Breast epithelium (tissue), 4 donors: ENCODE measurements around the gene TLNRD1. TPM values are rescaled to one million over a fixed set of nuclear protein-coding genes. Genes with fewer than 3 reads are reported as not detected.

ENCODE experiments used
- DNase-seq, 2 donors: peaks; one replicate each; pipeline ENCODE4 v3.0.0-alpha.2; 2019; ENCODE audit warnings: low spot score in 2 of 2
- H3K27ac ChIP-seq, 2 donors: fragments of 200-600 bp; sonication (generic) in 1 of 2; one replicate each; pipeline ENCODE4 v1.5.1; 2016 to 2019; ENCODE audit warnings: mild to moderate bottlenecking in 1 of 2
- H3K27me3 ChIP-seq, 2 donors: fragments of 200-600 bp; sonication (generic) in 1 of 2; one replicate each; pipeline versions ENCODE4 v1.5.1 to v1.6.0; 2017 to 2019; ENCODE audit warnings: control low read depth in 1 of 2, mild to moderate bottlenecking in 1 of 2
- H3K36me3 ChIP-seq: fragments of 200-600 bp; one replicate; pipeline ENCODE4 v1.5.1; 2019
- H3K4me1 ChIP-seq, 2 donors: fragments of 200-600 bp; sonication (generic); one replicate each; pipeline ENCODE4 v1.5.1; 2016 to 2019; ENCODE audit warnings: control low read depth in 1 of 2
- H3K4me3 ChIP-seq, 3 donors: fragments of 200-600 bp; sonication (generic); 1 replicate in 2 of 3; 2 replicates in 1 of 3; pipeline ENCODE4 v1.5.1; 2016 to 2019; ENCODE audit warnings: mild to moderate bottlenecking in 3 of 3, moderate library complexity in 2 of 3
- H3K9me3 ChIP-seq, 2 donors: fragments of 200-600 bp; sonication (generic) in 1 of 2; one replicate each; pipeline ENCODE4 v1.5.1; 2016 to 2019; ENCODE audit warnings: control low read depth in 1 of 2
- CTCF ChIP-seq, 3 donors: fragments of 450-650 bp; IDR thresholded peaks; one replicate each; pipeline ENCODE4 v1.5.1; 2016 to 2017; ENCODE audit warnings: antibody characterized with exemption in 3 of 3, mild to moderate bottlenecking in 3 of 3, moderate library complexity in 3 of 3
- POLR2A ChIP-seq: fragments of 450-650 bp; IDR thresholded peaks from one replicate; pipeline ENCODE4 v1.6.1; 2016; ENCODE audit warnings: antibody characterized with exemption, mild to moderate bottlenecking, moderate library complexity
- POLR2AphosphoS5 ChIP-seq, 3 donors: sonication (generic); formaldehyde crosslinking; IDR thresholded peaks; one replicate each; pipeline ENCODE4 v1.6.1; 2017; ENCODE audit warnings: antibody characterized with exemption in 3 of 3
- intact Hi-C: fragments of 100-400 bp; cut with DNase I; formaldehyde crosslinking; loops from one replicate; pipeline ENCODE4 v1.15.1; 2023; ENCODE audit warnings: low total_unique reads
- total RNA-seq, 3 donors: library from RNA; depleted of rRNA; stranded (reverse); fragments of >200 nt; gene quantifications; one replicate each; pipeline ENCODE4 v1.1.0, GENCODE V29; 2016

The TLNRD1 gene
- total RNA-seq, 3 donors from 2014 or later, result 15.1 to 21.6 (median 16.8) TPM

GRCh38 chr15:81012588-81012987 is 11.9 kb downstream of the TLNRD1 start:
- TF ChIP-seq POLR2A (no peak), POLR2AphosphoS5 (IDR thresholded peaks at IDR 0.05) (no peak), CTCF (IDR thresholded peaks at IDR 0.05) (no peak)
- no peaks in the 10 kb centered on the region for H3K9me3 ChIP-seq
- no peaks in the 10 kb centered on the region for H3K27me3 ChIP-seq
- intact Hi-C loops, result no loop called here
- no peak overlapping the region for H3K4me3 ChIP-seq
- DNase-seq, result no peak
- no peaks in the 10 kb centered on the region for H3K36me3 ChIP-seq
- H3K27ac ChIP-seq, result no peak overlapping the region
- peaks cover 0 to 4% of the 10 kb centered on the region in 2 donors for H3K4me1 ChIP-seq

GRCh38 chr15:81013396-81013929 is 12.7 kb downstream of the TLNRD1 start:
- Histone ChIP-seq H3K9me3 (no peaks in the 10 kb centered on the region), H3K27ac (no peak overlapping the region), H3K4me1 (peaks cover 0 to 4% of the 10 kb centered on the region in 2 donors), H3K4me3 (no peak overlapping the region), H3K36me3 (no peaks in the 10 kb centered on the region), H3K27me3 (no peaks in the 10 kb centered on the region)
- intact Hi-C loops, result no loop called here
- TF ChIP-seq POLR2A (no peak), POLR2AphosphoS5 (IDR thresholded peaks at IDR 0.05) (no peak)
- DNase-seq, result no peak

- Histone ChIP-seq H3K36me3 (no peaks in the 10 kb centered on the region), H3K4me1 (peaks cover 0 to 4% of the 10 kb centered on the region in 2 donors), H3K27ac (no peak overlapping the region), H3K9me3 (no peaks in the 10 kb centered on the region), H3K4me3 (no peak overlapping the region), H3K27me3 (no peaks in the 10 kb centered on the region)
- intact Hi-C loops, result no loop called here
- TF ChIP-seq POLR2AphosphoS5 (IDR thresholded peaks at IDR 0.05) (no peak), CTCF (IDR thresholded peaks at IDR 0.05) (no peak), POLR2A (no peak)
- DNase-seq, result no peak
Measured at GRCh38 chr15:81014446-81015093, 13.8 kb downstream of the TLNRD1 start.

GRCh38 chr15:81015621-81016488 is 15.1 kb downstream of the TLNRD1 start:
- Histone ChIP-seq H3K9me3 (no peaks in the 10 kb centered on the region), H3K36me3 (no peaks in the 10 kb centered on the region), H3K27me3 (no peaks in the 10 kb centered on the region), H3K27ac (peak overlapping the region in 1 of 2 donors; percentile 44), H3K4me3 (no peak overlapping the region), H3K4me1 (peaks cover 0 to 4% of the 10 kb centered on the region in 2 donors)
- DNase-seq, result no peak
- TF ChIP-seq POLR2AphosphoS5 (IDR thresholded peaks at IDR 0.05), result no peak
- no peak for TF ChIP-seq CTCF (IDR thresholded peaks at IDR 0.05)
- no peak for TF ChIP-seq POLR2A
- intact Hi-C loops, result no loop called here

GRCh38 chr15:81016489-81017068 is 15.9 kb downstream of the TLNRD1 start:
- Histone ChIP-seq H3K4me1 (peaks cover 0 to 4% of the 10 kb centered on the region in 2 donors), H3K9me3 (no peaks in the 10 kb centered on the region), H3K27me3 (no peaks in the 10 kb centered on the region), H3K4me3 (no peak overlapping the region), H3K36me3 (no peaks in the 10 kb centered on the region), H3K27ac (peak overlapping the region in 1 of 2 donors; percentile 44)
- DNase-seq, result no peak
- TF ChIP-seq POLR2AphosphoS5 (IDR thresholded peaks at IDR 0.05), result no peak
- no peak for TF ChIP-seq CTCF (IDR thresholded peaks at IDR 0.05)
- no peak for TF ChIP-seq POLR2A
- intact Hi-C loops, result no loop called here
